HFFc6 (cell line): Measurements from ENCODE around the gene DNMT1. TPM values are rescaled to one million over a fixed set of nuclear protein-coding genes. Genes with fewer than 3 reads are reported as not detected.

ENCODE experiments used
- DNase-seq: peaks from one replicate; pipeline ENCODE4 v3.0.0-alpha.2; 2018
- H3K27ac Mint-ChIP-seq: 2 replicates; pipeline ENCODE4 v1.8.0; 2020; ENCODE audit warnings: mild to moderate bottlenecking, mixed read lengths
- H3K27me3 Mint-ChIP-seq: 2 replicates; pipeline ENCODE4 v1.8.0; 2021; ENCODE audit warnings: mild to moderate bottlenecking, moderate library complexity, mixed read lengths; ENCODE audit not compliant: insufficient read depth
- H3K36me3 Mint-ChIP-seq: 2 replicates; pipeline ENCODE4 v1.8.0; 2021; ENCODE audit warnings: low read depth, mixed read lengths
- H3K4me1 Mint-ChIP-seq: 2 replicates; pipeline ENCODE4 v1.8.0; 2020; ENCODE audit warnings: low read depth, mixed read lengths
- H3K4me3 Mint-ChIP-seq: 2 replicates; pipeline ENCODE4 v1.8.0; 2020; ENCODE audit warnings: mild to moderate bottlenecking, moderate library complexity, mixed read lengths
- H3K9me3 Mint-ChIP-seq: 2 replicates; pipeline ENCODE4 v1.8.0; 2020; ENCODE audit warnings: mild to moderate bottlenecking, mixed read lengths
- total RNA-seq, 6 experiments: library from RNA; stranded (reverse); fragmentation: NEBNext Ultra II Directional; extraction: Animal tissue kit (Norgen Biotek cat#: 25700); gene quantifications; 2 replicates in 1 of 6; 3 replicates in 5 of 6; pipeline ENCODE4 v1.2.3, GENCODE V29; 2021
- TF ChIP-seq, protein P1 (sequence below): fragments of 200-600 bp; sonication (generic); IDR thresholded peaks from 2 replicates; pipeline ENCODE4 v1.5.0; 2021; ENCODE audit warnings: antibody characterized with exemption, mild to moderate bottlenecking

DNMT1 gene
- total RNA-seq, 6 experiments from 2014 or later = 74.5 to 135 (median 125) TPM

GRCh38 chr19:10093295-10094186 lies 101.2 kb downstream of the DNMT1 start:
- Mint-ChIP-seq H3K9me3 (no peaks in the 10 kb centered on the region), H3K4me1 (no peaks in the 10 kb centered on the region), H3K27ac (no peak overlapping the region), H3K27me3 (peaks cover 3% of the 10 kb centered on the region), H3K4me3 (no peak overlapping the region), H3K36me3 (peaks cover 26% of the 10 kb centered on the region)
- no peak for DNase-seq
- TF ChIP-seq, protein P1, sequence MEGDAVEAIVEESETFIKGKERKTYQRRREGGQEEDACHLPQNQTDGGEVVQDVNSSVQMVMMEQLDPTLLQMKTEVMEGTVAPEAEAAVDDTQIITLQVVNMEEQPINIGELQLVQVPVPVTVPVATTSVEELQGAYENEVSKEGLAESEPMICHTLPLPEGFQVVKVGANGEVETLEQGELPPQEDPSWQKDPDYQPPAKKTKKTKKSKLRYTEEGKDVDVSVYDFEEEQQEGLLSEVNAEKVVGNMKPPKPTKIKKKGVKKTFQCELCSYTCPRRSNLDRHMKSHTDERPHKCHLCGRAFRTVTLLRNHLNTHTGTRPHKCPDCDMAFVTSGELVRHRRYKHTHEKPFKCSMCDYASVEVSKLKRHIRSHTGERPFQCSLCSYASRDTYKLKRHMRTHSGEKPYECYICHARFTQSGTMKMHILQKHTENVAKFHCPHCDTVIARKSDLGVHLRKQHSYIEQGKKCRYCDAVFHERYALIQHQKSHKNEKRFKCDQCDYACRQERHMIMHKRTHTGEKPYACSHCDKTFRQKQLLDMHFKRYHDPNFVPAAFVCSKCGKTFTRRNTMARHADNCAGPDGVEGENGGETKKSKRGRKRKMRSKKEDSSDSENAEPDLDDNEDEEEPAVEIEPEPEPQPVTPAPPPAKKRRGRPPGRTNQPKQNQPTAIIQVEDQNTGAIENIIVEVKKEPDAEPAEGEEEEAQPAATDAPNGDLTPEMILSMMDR = no peak

- no peak for DNase-seq
- no peak overlapping the region for H3K4me3 Mint-ChIP-seq
- H3K4me1 Mint-ChIP-seq = no peaks in the 10 kb centered on the region
- peaks cover 26% of the 10 kb centered on the region for H3K36me3 Mint-ChIP-seq
- peaks cover 3% of the 10 kb centered on the region for H3K27me3 Mint-ChIP-seq
- TF ChIP-seq, protein P1 = no peak
- no peaks in the 10 kb centered on the region for H3K9me3 Mint-ChIP-seq
- no peak overlapping the region for H3K27ac Mint-ChIP-seq
Measured at GRCh38 chr19:10092648-10093294, 102.0 kb downstream of the DNMT1 start.

DNA sequence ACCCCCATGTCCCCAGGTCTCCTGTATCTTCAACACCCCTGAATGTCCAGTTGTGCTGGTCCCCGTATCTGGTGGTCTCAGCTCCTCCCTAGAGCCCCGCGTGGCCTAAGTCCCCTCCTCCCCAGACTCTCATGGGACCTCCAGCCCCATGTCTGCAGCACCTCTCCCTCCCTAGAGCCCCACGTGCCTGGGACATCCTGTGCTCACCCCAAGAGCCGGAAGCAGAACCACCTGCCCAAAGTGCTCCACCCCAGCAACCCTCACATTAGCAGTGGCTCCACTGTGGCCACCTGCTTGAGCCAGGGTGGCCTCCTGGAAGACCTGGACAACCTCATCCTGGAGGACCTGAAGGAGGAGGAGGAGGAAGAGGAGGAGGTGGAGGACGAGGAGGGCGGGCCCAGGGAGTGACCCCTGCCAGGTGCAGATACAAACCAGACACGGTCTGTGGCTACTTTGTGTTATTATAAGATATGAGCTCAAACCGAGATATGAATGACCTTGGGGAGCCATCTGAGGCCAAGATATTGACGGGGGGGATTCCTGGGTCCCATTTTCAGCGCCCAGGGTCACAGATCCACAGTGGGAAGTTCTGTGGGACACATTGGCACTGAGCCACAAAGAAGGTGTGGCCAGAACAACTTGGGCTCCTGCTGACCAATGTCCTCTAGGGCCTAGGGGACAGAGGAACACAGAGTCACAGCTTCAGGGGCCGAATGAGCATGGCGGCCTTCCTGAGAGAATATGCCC lies 102.7 kb downstream of the DNMT1 start:
- H3K27ac Mint-ChIP-seq = no peak overlapping the region

DNA sequence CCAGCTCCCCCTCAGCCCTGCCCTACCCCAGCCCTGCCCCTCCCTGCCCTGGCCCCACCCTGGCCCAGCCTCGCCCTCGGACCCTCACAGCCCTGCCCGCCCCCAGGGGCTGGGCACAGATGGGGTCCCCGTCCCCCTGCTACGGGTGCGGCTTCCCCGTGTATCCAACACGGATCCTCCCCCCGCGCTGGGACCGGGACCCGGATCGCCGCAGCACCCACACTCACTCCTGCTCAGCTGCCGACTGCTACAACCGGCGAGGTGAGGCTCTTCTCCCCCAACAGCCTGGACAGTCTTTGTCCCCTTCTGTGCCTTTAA lies 103.4 kb downstream of the DNMT1 start:
- Mint-ChIP-seq H3K4me1 (no peaks in the 10 kb centered on the region), H3K4me3 (no peak overlapping the region), H3K9me3 (no peaks in the 10 kb centered on the region), H3K27ac (no peak overlapping the region), H3K36me3 (peaks cover 26% of the 10 kb centered on the region), H3K27me3 (peaks cover 3% of the 10 kb centered on the region)
- no peak for DNase-seq
- TF ChIP-seq, protein P1 = no peak

More for the DNA sequence above, 102.7 kb downstream of the DNMT1 start:
- no peaks in the 10 kb centered on the region for H3K9me3 Mint-ChIP-seq
- no peak for DNase-seq
- no peaks in the 10 kb centered on the region for H3K4me1 Mint-ChIP-seq
- no peak overlapping the region for H3K4me3 Mint-ChIP-seq
- peaks cover 3% of the 10 kb centered on the region for H3K27me3 Mint-ChIP-seq
- TF ChIP-seq, protein P1 = no peak
- peaks cover 26% of the 10 kb centered on the region for H3K36me3 Mint-ChIP-seq

GRCh38 chr19:10089801-10090375 lies 104.9 kb downstream of the DNMT1 start:
- DNase-seq = no peak
- TF ChIP-seq, protein P1 = no peak
- Mint-ChIP-seq H3K4me3 (no peak overlapping the region), H3K4me1 (no peaks in the 10 kb centered on the region), H3K27ac (no peak overlapping the region), H3K9me3 (no peaks in the 10 kb centered on the region), H3K36me3 (peaks cover 26% of the 10 kb centered on the region), H3K27me3 (no peaks in the 10 kb centered on the region; the same call in 1 of the 2 replicates)
